ENCODE data around the gene ZNF132. TPM values are rescaled to one million over a fixed set of nuclear protein-coding genes. Genes with fewer than 3 reads are reported as not detected.

ZNF132 gene
- total RNA-seq, 1 experiment from 2014 or later: 2.6 TPM

DNA sequence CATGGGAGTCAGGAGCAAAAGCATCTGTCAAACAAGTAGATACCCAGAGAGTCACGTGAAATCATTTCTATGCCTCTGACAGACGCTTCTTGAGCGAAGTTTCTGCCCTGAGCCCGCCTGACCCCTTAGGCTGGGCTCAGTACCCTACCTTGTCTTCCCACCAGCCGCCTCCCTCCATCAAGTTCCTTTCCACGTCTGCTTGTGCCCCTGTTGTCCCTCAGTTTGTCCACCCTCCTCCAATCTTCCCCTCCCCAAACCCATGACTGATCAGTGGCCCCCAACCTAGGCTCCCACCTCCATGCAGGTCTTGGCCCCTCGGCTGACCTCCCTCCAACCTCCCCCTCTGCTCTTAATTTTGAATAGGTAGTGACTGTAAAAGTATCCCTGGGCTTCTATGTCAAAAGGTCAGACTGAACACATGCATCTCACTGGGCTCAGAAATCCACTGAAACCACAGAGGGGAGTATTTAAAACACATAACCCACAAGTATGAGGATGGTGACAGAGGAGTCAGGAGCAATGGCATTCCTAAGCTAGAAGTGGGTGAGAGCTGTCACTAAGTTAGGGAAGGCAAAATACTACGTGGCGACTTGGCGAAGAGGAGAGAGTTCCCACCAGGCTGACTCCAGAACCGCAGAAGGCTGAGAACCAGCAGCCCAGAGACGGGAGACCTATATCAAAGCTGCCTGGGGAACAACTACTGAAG lies 34.5 kb upstream of the ZNF132 start:
- ATAC-seq (no peak), DNase-seq (ENCODE audit: low spot score) (no peak)
- H3K4me1 Mint-ChIP-seq: peaks cover 9% of the 10 kb centered on the region
- TF ChIP-seq E2F4 (CRISPR knock-in tag; IDR thresholded peaks at IDR 0.05; ENCODE audit: borderline replicate concordance, low read depth): no peak
- no peak for TF ChIP-seq ZNF281 (CRISPR knock-in tag; IDR thresholded peaks at IDR 0.05)
- no peak for TF ChIP-seq CREB1 (CRISPR knock-in tag; IDR thresholded peaks at IDR 0.05)
- TF ChIP-seq, protein P1, sequence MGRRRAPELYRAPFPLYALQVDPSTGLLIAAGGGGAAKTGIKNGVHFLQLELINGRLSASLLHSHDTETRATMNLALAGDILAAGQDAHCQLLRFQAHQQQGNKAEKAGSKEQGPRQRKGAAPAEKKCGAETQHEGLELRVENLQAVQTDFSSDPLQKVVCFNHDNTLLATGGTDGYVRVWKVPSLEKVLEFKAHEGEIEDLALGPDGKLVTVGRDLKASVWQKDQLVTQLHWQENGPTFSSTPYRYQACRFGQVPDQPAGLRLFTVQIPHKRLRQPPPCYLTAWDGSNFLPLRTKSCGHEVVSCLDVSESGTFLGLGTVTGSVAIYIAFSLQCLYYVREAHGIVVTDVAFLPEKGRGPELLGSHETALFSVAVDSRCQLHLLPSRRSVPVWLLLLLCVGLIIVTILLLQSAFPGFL (CRISPR knock-in tag; IDR thresholded peaks at IDR 0.05; ENCODE audit: borderline replicate concordance): no peak
- TF ChIP-seq, protein P2, sequence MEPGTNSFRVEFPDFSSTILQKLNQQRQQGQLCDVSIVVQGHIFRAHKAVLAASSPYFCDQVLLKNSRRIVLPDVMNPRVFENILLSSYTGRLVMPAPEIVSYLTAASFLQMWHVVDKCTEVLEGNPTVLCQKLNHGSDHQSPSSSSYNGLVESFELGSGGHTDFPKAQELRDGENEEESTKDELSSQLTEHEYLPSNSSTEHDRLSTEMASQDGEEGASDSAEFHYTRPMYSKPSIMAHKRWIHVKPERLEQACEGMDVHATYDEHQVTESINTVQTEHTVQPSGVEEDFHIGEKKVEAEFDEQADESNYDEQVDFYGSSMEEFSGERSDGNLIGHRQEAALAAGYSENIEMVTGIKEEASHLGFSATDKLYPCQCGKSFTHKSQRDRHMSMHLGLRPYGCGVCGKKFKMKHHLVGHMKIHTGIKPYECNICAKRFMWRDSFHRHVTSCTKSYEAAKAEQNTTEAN (CRISPR knock-in tag; IDR thresholded peaks at IDR 0.05): no peak
- no peak for TF ChIP-seq JAZF1 (CRISPR knock-in tag; IDR thresholded peaks at IDR 0.05)
- TF ChIP-seq TEAD1 (CRISPR knock-in tag; IDR thresholded peaks at IDR 0.05): no peak
- TF ChIP-seq NFYB (CRISPR knock-in tag; conservative IDR thresholded peaks at IDR 0.05; ENCODE audit: low read depth): no peak
- TF ChIP-seq GRHL2 (CRISPR knock-in tag; IDR thresholded peaks at IDR 0.05; ENCODE audit: insufficient replicate concordance, severe bottlenecking): no peak
- TF ChIP-seq, protein P3, sequence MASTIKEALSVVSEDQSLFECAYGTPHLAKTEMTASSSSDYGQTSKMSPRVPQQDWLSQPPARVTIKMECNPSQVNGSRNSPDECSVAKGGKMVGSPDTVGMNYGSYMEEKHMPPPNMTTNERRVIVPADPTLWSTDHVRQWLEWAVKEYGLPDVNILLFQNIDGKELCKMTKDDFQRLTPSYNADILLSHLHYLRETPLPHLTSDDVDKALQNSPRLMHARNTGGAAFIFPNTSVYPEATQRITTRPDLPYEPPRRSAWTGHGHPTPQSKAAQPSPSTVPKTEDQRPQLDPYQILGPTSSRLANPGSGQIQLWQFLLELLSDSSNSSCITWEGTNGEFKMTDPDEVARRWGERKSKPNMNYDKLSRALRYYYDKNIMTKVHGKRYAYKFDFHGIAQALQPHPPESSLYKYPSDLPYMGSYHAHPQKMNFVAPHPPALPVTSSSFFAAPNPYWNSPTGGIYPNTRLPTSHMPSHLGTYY (CRISPR knock-in tag; IDR thresholded peaks at IDR 0.05): no peak
- TF ChIP-seq TCF7 (CRISPR knock-in tag; IDR thresholded peaks at IDR 0.05; ENCODE audit: low read depth): no peak
- TF ChIP-seq, protein P4, sequence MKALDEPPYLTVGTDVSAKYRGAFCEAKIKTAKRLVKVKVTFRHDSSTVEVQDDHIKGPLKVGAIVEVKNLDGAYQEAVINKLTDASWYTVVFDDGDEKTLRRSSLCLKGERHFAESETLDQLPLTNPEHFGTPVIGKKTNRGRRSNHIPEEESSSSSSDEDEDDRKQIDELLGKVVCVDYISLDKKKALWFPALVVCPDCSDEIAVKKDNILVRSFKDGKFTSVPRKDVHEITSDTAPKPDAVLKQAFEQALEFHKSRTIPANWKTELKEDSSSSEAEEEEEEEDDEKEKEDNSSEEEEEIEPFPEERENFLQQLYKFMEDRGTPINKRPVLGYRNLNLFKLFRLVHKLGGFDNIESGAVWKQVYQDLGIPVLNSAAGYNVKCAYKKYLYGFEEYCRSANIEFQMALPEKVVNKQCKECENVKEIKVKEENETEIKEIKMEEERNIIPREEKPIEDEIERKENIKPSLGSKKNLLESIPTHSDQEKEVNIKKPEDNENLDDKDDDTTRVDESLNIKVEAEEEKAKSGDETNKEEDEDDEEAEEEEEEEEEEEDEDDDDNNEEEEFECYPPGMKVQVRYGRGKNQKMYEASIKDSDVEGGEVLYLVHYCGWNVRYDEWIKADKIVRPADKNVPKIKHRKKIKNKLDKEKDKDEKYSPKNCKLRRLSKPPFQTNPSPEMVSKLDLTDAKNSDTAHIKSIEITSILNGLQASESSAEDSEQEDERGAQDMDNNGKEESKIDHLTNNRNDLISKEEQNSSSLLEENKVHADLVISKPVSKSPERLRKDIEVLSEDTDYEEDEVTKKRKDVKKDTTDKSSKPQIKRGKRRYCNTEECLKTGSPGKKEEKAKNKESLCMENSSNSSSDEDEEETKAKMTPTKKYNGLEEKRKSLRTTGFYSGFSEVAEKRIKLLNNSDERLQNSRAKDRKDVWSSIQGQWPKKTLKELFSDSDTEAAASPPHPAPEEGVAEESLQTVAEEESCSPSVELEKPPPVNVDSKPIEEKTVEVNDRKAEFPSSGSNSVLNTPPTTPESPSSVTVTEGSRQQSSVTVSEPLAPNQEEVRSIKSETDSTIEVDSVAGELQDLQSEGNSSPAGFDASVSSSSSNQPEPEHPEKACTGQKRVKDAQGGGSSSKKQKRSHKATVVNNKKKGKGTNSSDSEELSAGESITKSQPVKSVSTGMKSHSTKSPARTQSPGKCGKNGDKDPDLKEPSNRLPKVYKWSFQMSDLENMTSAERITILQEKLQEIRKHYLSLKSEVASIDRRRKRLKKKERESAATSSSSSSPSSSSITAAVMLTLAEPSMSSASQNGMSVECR (CRISPR knock-in tag; IDR thresholded peaks at IDR 0.05; ENCODE audit: borderline replicate concordance): no peak
- no peak for TF ChIP-seq CREM (CRISPR knock-in tag; IDR thresholded peaks at IDR 0.05)
- TF ChIP-seq ZNF416 (CRISPR knock-in tag; IDR thresholded peaks at IDR 0.05): no peak
- POLR2A ChIA-PET: no interaction called here
- CTCF ChIA-PET: interaction anchor here (1.6 kb wide), 1 partner anchor 40 kb away, joined by 7 read pairs; no protein-coding TSS in a partner anchor
- no peak overlapping the region for H3K27ac Mint-ChIP-seq
- H3K27me3 Mint-ChIP-seq (ENCODE audit: low read depth): no peaks in the 10 kb centered on the region; the same call in none of the 2 replicates
- H3K36me3 Mint-ChIP-seq: no peaks in the 10 kb centered on the region
- no peaks in the 10 kb centered on the region for H3K9me3 Mint-ChIP-seq
- H3K4me3 Mint-ChIP-seq: peak overlapping the region; percentile 89
